ENCODE results near the gene ZBTB8B. TPM values are rescaled to one million over a fixed set of nuclear protein-coding genes. Genes with fewer than 3 reads are reported as not detected.

Gene ZBTB8B
- total and polyA plus RNA-seq, 9 donors: under 0.01 to 0.18 (median 0.10) TPM

- TF ChIP-seq, protein P1, sequence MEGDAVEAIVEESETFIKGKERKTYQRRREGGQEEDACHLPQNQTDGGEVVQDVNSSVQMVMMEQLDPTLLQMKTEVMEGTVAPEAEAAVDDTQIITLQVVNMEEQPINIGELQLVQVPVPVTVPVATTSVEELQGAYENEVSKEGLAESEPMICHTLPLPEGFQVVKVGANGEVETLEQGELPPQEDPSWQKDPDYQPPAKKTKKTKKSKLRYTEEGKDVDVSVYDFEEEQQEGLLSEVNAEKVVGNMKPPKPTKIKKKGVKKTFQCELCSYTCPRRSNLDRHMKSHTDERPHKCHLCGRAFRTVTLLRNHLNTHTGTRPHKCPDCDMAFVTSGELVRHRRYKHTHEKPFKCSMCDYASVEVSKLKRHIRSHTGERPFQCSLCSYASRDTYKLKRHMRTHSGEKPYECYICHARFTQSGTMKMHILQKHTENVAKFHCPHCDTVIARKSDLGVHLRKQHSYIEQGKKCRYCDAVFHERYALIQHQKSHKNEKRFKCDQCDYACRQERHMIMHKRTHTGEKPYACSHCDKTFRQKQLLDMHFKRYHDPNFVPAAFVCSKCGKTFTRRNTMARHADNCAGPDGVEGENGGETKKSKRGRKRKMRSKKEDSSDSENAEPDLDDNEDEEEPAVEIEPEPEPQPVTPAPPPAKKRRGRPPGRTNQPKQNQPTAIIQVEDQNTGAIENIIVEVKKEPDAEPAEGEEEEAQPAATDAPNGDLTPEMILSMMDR (IDR thresholded peaks at IDR 0.05): no peak
- TF ChIP-seq EP300 (IDR thresholded peaks at IDR 0.05): no peak
- TF ChIP-seq POLR2A (IDR thresholded peaks at IDR 0.05): no peak
- Histone ChIP-seq H3K4me3 (no peak overlapping the region), H3K27me3 (no peaks in the 10 kb centered on the region), H3K4me1 (ENCODE audit: insufficient read depth) (no peaks in the 10 kb centered on the region), H3K36me3 (no peaks in the 10 kb centered on the region), H3K9me3 (no peaks in the 10 kb centered on the region), H3K27ac (no peak overlapping the region)
- DNase-seq: no peak
- WGBS, 3 donors: 20 to 29% (median 28%) methylated on average over 3 of the region's 3 CpGs
- intact Hi-C loops (cut with DNase I): no loop called here
Measured at GRCh38 chr1:32485554-32486255, 20.8 kb downstream of the ZBTB8B start.

GRCh38 chr1:32486463-32487113 is 21.7 kb downstream of the ZBTB8B start:
- no peak for DNase-seq
- Histone ChIP-seq H3K4me3 (no peak overlapping the region), H3K27ac (no peak overlapping the region), H3K4me1 (ENCODE audit: insufficient read depth) (no peaks in the 10 kb centered on the region), H3K9me3 (no peaks in the 10 kb centered on the region), H3K27me3 (no peaks in the 10 kb centered on the region), H3K36me3 (no peaks in the 10 kb centered on the region)
- intact Hi-C loops (cut with DNase I): no loop called here
- 88 to 92% (median 91%) methylated on average over 7 of the region's 7 CpGs for WGBS, 3 donors
- TF ChIP-seq POLR2A (IDR thresholded peaks at IDR 0.05): no peak
- TF ChIP-seq EP300 (IDR thresholded peaks at IDR 0.05): no peak
- TF ChIP-seq, protein P1 (IDR thresholded peaks at IDR 0.05): no peak

- Histone ChIP-seq H3K27me3 (no peaks in the 10 kb centered on the region), H3K4me1 (ENCODE audit: insufficient read depth) (no peaks in the 10 kb centered on the region), H3K4me3 (no peak overlapping the region), H3K9me3 (no peaks in the 10 kb centered on the region), H3K27ac (no peak overlapping the region), H3K36me3 (no peaks in the 10 kb centered on the region)
- DNase-seq: no peak
- no peak for TF ChIP-seq EP300 (IDR thresholded peaks at IDR 0.05)
- no peak for TF ChIP-seq POLR2A (IDR thresholded peaks at IDR 0.05)
- TF ChIP-seq, protein P1 (IDR thresholded peaks at IDR 0.05): no peak
- intact Hi-C loops (cut with DNase I): no loop called here
- 92 to 95% (median 92%) methylated on average over 5 of the region's 5 CpGs for WGBS, 3 donors
Measured at GRCh38 chr1:32487182-32487581, 22.3 kb downstream of the ZBTB8B start.

GRCh38 chr1:32489774-32490454 is 25.0 kb downstream of the ZBTB8B start:
- H3K27ac ChIP-seq: no peak overlapping the region
- no peak for DNase-seq
- TF ChIP-seq, protein P1 (IDR thresholded peaks at IDR 0.05): no peak
- no peak for TF ChIP-seq POLR2A (IDR thresholded peaks at IDR 0.05)
- TF ChIP-seq EP300 (IDR thresholded peaks at IDR 0.05): no peak
- H3K4me3 ChIP-seq: no peak overlapping the region
- no peaks in the 10 kb centered on the region for H3K27me3 ChIP-seq
- H3K36me3 ChIP-seq: no peaks in the 10 kb centered on the region
- H3K9me3 ChIP-seq: no peaks in the 10 kb centered on the region
- 92 to 95% (median 93%) methylated on average over 3 of the region's 3 CpGs for WGBS, 3 donors
- H3K4me1 ChIP-seq (ENCODE audit: insufficient read depth): no peaks in the 10 kb centered on the region
- intact Hi-C loops (cut with DNase I): no loop called here
